ENCODE measurements around the gene CLK3.

DNA sequence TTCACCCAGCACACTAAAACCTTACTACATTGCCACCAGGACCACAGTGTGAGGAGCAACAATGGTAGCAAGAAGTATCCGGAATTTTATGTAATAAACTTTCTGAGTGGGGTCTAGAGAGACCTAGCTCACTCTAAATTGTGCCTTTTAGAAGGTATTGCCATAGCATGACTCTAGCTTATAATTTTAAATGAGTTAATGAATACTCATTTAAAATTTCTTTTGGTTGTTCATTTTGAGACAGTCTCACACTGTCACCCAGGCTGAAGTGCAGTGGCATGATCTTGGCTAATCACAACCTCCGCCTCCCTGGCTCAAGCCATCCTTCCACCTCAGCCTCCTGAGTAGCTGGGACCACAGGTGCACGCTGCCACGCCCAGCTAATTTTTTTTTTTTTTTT, 54.0 kb downstream of the CLK3 start:
- TF ChIP-seq, protein P1, sequence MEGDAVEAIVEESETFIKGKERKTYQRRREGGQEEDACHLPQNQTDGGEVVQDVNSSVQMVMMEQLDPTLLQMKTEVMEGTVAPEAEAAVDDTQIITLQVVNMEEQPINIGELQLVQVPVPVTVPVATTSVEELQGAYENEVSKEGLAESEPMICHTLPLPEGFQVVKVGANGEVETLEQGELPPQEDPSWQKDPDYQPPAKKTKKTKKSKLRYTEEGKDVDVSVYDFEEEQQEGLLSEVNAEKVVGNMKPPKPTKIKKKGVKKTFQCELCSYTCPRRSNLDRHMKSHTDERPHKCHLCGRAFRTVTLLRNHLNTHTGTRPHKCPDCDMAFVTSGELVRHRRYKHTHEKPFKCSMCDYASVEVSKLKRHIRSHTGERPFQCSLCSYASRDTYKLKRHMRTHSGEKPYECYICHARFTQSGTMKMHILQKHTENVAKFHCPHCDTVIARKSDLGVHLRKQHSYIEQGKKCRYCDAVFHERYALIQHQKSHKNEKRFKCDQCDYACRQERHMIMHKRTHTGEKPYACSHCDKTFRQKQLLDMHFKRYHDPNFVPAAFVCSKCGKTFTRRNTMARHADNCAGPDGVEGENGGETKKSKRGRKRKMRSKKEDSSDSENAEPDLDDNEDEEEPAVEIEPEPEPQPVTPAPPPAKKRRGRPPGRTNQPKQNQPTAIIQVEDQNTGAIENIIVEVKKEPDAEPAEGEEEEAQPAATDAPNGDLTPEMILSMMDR (IDR thresholded peaks at IDR 0.05; ENCODE audit: insufficient read depth, low read length, poor library complexity, severe bottlenecking), result no peak
- TF ChIP-seq EZH2phosphoT487 (conservative IDR thresholded peaks at IDR 0.05; ENCODE audit: low read length), result no peak
